Mesenchymal stem cell (in vitro differentiated cells and primary cell): ENCODE measurements around the gene BAG2.
A peak's percentile ranks its signal among the peaks of the same experiment; 100 is the strongest.

Experiments
- DNase-seq: peaks from one replicate; pipeline ENCODE4 v3.0.0-alpha.2; 2013
- H2AFZ ChIP-seq: one replicate; pipeline ENCODE4 v1.6.1; 2013; ENCODE audit warnings: low read depth, mild to moderate bottlenecking, control low read depth, inconsistent platforms, low read length, moderate library complexity
- H2AK5ac ChIP-seq: 2 replicates; pipeline ENCODE4 v1.6.1; 2013; ENCODE audit warnings: low read length, moderate library complexity, mild to moderate bottlenecking, inconsistent platforms; ENCODE audit not compliant: severe bottlenecking
- H2BK120ac ChIP-seq: one replicate; pipeline ENCODE4 v1.6.1; 2013; ENCODE audit warnings: low read depth, mild to moderate bottlenecking, inconsistent platforms, low read length, moderate library complexity
- H2BK12ac ChIP-seq, 2 experiments: one replicate each; pipeline ENCODE4 v1.6.1; 2013; ENCODE audit warnings: inconsistent platforms in 2 of 2, low read length in 2 of 2, mild to moderate bottlenecking in 2 of 2, moderate library complexity in 2 of 2, control low read depth in 1 of 2
- H2BK15ac ChIP-seq: one replicate; pipeline ENCODE4 v1.6.1; 2013; ENCODE audit warnings: mild to moderate bottlenecking, low read depth, inconsistent platforms; ENCODE audit not compliant: poor library complexity, severe bottlenecking
- H2BK5ac ChIP-seq: 2 replicates; pipeline ENCODE4 v1.6.1; 2013; ENCODE audit warnings: low read depth, mild to moderate bottlenecking, low read length, control low read depth, inconsistent platforms; ENCODE audit not compliant: poor library complexity, severe bottlenecking
- H3K14ac ChIP-seq, 2 experiments: one replicate each; pipeline ENCODE4 v1.6.1; 2013; ENCODE audit warnings: inconsistent platforms in 2 of 2, low read length in 2 of 2, control low read depth in 1 of 2, mild to moderate bottlenecking in 1 of 2, moderate library complexity in 1 of 2
- H3K18ac ChIP-seq, 2 experiments: one replicate each; pipeline ENCODE4 v1.6.1; 2013; ENCODE audit warnings: inconsistent platforms in 2 of 2, low read length in 2 of 2, control low read depth in 1 of 2, low read depth in 1 of 2, mild to moderate bottlenecking in 1 of 2
- H3K23ac ChIP-seq, 2 experiments: one replicate each; pipeline ENCODE4 v1.6.1; 2013; ENCODE audit warnings: inconsistent platforms in 2 of 2, low read length in 2 of 2, mild to moderate bottlenecking in 2 of 2, moderate library complexity in 2 of 2, control low read depth in 1 of 2
- H3K27ac ChIP-seq: 2 replicates; pipeline ENCODE4 v1.5.1; 2013; ENCODE audit warnings: mild to moderate bottlenecking, moderate library complexity, low read length, control low read depth, inconsistent platforms; ENCODE audit not compliant: poor library complexity, severe bottlenecking
- H3K27me3 ChIP-seq, 2 experiments: 2 replicates each; pipeline versions ENCODE4 v1.6.1 to v1.7.0; 2013; ENCODE audit warnings: low read length in 2 of 2, mild to moderate bottlenecking in 2 of 2, moderate library complexity in 2 of 2, control low read depth in 1 of 2, inconsistent platforms in 1 of 2; ENCODE audit not compliant: control insufficient read depth in 1 of 2, insufficient read depth in 1 of 2
- H3K36me3 ChIP-seq, 2 experiments: 2 replicates each; pipeline versions ENCODE4 v1.6.1 to v1.7.0; 2013; ENCODE audit warnings: low read length in 2 of 2, control low read depth in 1 of 2, inconsistent platforms in 1 of 2, low read depth in 1 of 2, mild to moderate bottlenecking in 1 of 2; ENCODE audit not compliant: insufficient read depth in 2 of 2, control insufficient read depth in 1 of 2
- H3K4ac ChIP-seq, 2 experiments: one replicate each; pipeline ENCODE4 v1.6.1; 2013; ENCODE audit warnings: inconsistent platforms in 2 of 2, low read length in 2 of 2, mild to moderate bottlenecking in 2 of 2, moderate library complexity in 2 of 2, control low read depth in 1 of 2, low read depth in 1 of 2
- H3K4me1 ChIP-seq: 2 replicates; pipeline ENCODE4 v1.6.1; 2013; ENCODE audit warnings: low read depth, low read length, control low read depth; ENCODE audit not compliant: control insufficient read depth, insufficient read depth
- H3K4me2 ChIP-seq: 2 replicates; pipeline ENCODE4 v1.6.1; 2013; ENCODE audit warnings: low read length, mild to moderate bottlenecking, inconsistent platforms; ENCODE audit not compliant: poor library complexity, severe bottlenecking
- H3K4me3 ChIP-seq, 2 experiments: 2 replicates each; pipeline versions ENCODE4 v1.5.1 to v1.7.0; 2013; ENCODE audit warnings: low read length in 2 of 2, mild to moderate bottlenecking in 2 of 2, control low read depth in 1 of 2, low read depth in 1 of 2; ENCODE audit not compliant: insufficient read depth in 1 of 2
- H3K79me1 ChIP-seq: replicated peaks from 2 replicates; pipeline ENCODE4 v1.6.1; 2013; ENCODE audit warnings: mild to moderate bottlenecking, control low read depth, low read length, inconsistent platforms; ENCODE audit not compliant: poor library complexity, severe bottlenecking
- H3K9ac ChIP-seq: 2 replicates; pipeline ENCODE4 v1.7.0; 2013; ENCODE audit warnings: mild to moderate bottlenecking, low read length, moderate library complexity
- H3K9me3 ChIP-seq: 2 replicates; pipeline ENCODE4 v1.7.0; 2013; ENCODE audit warnings: mild to moderate bottlenecking, low read length; ENCODE audit not compliant: control insufficient read depth
- H4K8ac ChIP-seq: one replicate; pipeline ENCODE4 v1.6.1; 2013; ENCODE audit warnings: inconsistent platforms, mild to moderate bottlenecking, low read length, moderate library complexity
- H4K91ac ChIP-seq: one replicate; pipeline ENCODE4 v1.6.1; 2013; ENCODE audit warnings: mild to moderate bottlenecking, low read length, inconsistent platforms
- WGBS: methylation state at CpG from one replicate; pipeline ENCODE4 v1.1.7; 2013; ENCODE audit warnings: mixed read lengths; 5-methylcytosine and 5-hydroxymethylcytosine counted together

BAG2 gene

GRCh38 chr6:57173886-57174510 lies 1.9 kb downstream of the BAG2 start:
- no peak overlapping the region for H2BK15ac ChIP-seq
- no peak overlapping the region for H3K23ac ChIP-seq
- no peak overlapping the region for H3K14ac ChIP-seq

GRCh38 chr6:57174511-57174907 lies 2.4 kb downstream of the BAG2 start:
- no peaks in the 10 kb centered on the region for H3K9me3 ChIP-seq
- no peak overlapping the region for H2BK5ac ChIP-seq
- H3K4me2 ChIP-seq: no peak overlapping the region
- H3K79me1 ChIP-seq: no peaks in the 10 kb centered on the region
- no peak overlapping the region for H3K18ac ChIP-seq
- H3K4me3 ChIP-seq: peak overlapping the region in 1 of 2 experiments; percentile 95
- no peak overlapping the region for H4K8ac ChIP-seq
- H2BK12ac ChIP-seq: no peak overlapping the region
- peaks cover 2 to 38% of the 10 kb centered on the region in 2 experiments for H3K36me3 ChIP-seq
- peak overlapping the region; percentile 99 for H3K9ac ChIP-seq
- H4K91ac ChIP-seq: no peak overlapping the region
- no peak overlapping the region for H2AFZ ChIP-seq
- H2BK120ac ChIP-seq: no peak overlapping the region
- no peak for DNase-seq
- H3K27me3 ChIP-seq: no peaks in the 10 kb centered on the region
- no peak overlapping the region for H3K4ac ChIP-seq
- H3K27ac ChIP-seq: no peak overlapping the region
- no peak overlapping the region for H2BK15ac ChIP-seq
- H2AK5ac ChIP-seq: no peak overlapping the region
- no peak overlapping the region for H3K23ac ChIP-seq
- 33% methylated on average over 1 of the region's 3 CpGs for WGBS
- H3K4me1 ChIP-seq: peaks cover 2% of the 10 kb centered on the region
- no peak overlapping the region for H3K14ac ChIP-seq

More at GRCh38 chr6:57173886-57174510, 1.9 kb downstream of the BAG2 start:
- H3K4ac ChIP-seq: peak overlapping the region in 1 of 2 experiments; percentile 15
- no peak overlapping the region for H2AFZ ChIP-seq
- H2BK12ac ChIP-seq: no peak overlapping the region
- H3K27me3 ChIP-seq: no peaks in the 10 kb centered on the region
- H3K36me3 ChIP-seq: peaks cover 2 to 38% of the 10 kb centered on the region in 2 experiments
- peak overlapping the region; percentile 68 for H3K4me2 ChIP-seq
- peak overlapping the region; percentile 52 for H2AK5ac ChIP-seq
- peak overlapping the region; percentile 88 for H3K27ac ChIP-seq
- H3K4me1 ChIP-seq: peaks cover 2% of the 10 kb centered on the region
- DNase-seq: peak; percentile 84
- no peaks in the 10 kb centered on the region for H3K9me3 ChIP-seq
- no peak overlapping the region for H2BK120ac ChIP-seq
- H3K18ac ChIP-seq: peak overlapping the region in 1 of 2 experiments; percentile 14
- peak overlapping the region in 1 of 2 experiments; percentile 95 for H3K4me3 ChIP-seq
- no peaks in the 10 kb centered on the region for H3K79me1 ChIP-seq
- WGBS: 20% methylated on average over 2 of the region's 5 CpGs
- H2BK5ac ChIP-seq: no peak overlapping the region
- peak overlapping the region; percentile 99 for H3K9ac ChIP-seq
- H4K91ac ChIP-seq: no peak overlapping the region
- no peak overlapping the region for H4K8ac ChIP-seq

GRCh38 chr6:57177545-57178265 lies 5.6 kb downstream of the BAG2 start:
- 96% methylated on average over 11 of the region's 11 CpGs for WGBS
- Histone ChIP-seq H3K36me3 (peaks cover 7 to 56% of the 10 kb centered on the region in 2 experiments), H3K27ac (no peak overlapping the region), H3K4me3 (peak overlapping the region in 1 of 2 experiments; percentile 71), H2AK5ac (no peak overlapping the region), H3K9me3 (no peaks in the 10 kb centered on the region), H2BK120ac (no peak overlapping the region), H3K4me1 (no peaks in the 10 kb centered on the region), H3K4me2 (no peak overlapping the region), H3K18ac (no peak overlapping the region), H3K27me3 (no peaks in the 10 kb centered on the region), H4K8ac (no peak overlapping the region), H3K79me1 (no peaks in the 10 kb centered on the region), H2AFZ (no peak overlapping the region), H3K4ac (no peak overlapping the region), H2BK15ac (no peak overlapping the region), H2BK12ac (no peak overlapping the region), H3K23ac (no peak overlapping the region), H3K14ac (no peak overlapping the region), H3K9ac (peak overlapping the region; percentile 88), H2BK5ac (no peak overlapping the region), H4K91ac (no peak overlapping the region)
- DNase-seq: no peak

- Histone ChIP-seq H3K4me1 (no peaks in the 10 kb centered on the region), H2BK12ac (no peak overlapping the region), H3K27me3 (no peaks in the 10 kb centered on the region), H3K36me3 (peaks cover 10 to 76% of the 10 kb centered on the region in 2 experiments), H3K4me3 (no peak overlapping the region), H2AK5ac (no peak overlapping the region), H3K9ac (no peak overlapping the region), H2BK5ac (no peak overlapping the region), H4K91ac (no peak overlapping the region), H2BK15ac (no peak overlapping the region), H3K27ac (no peak overlapping the region), H3K4me2 (no peak overlapping the region), H3K4ac (no peak overlapping the region), H3K23ac (no peak overlapping the region), H3K14ac (no peak overlapping the region), H4K8ac (no peak overlapping the region), H3K18ac (no peak overlapping the region), H3K9me3 (no peaks in the 10 kb centered on the region), H2AFZ (no peak overlapping the region), H2BK120ac (no peak overlapping the region), H3K79me1 (peaks cover 7% of the 10 kb centered on the region)
- WGBS: 71% methylated on average over 1 of the region's 3 CpGs
- no peak for DNase-seq
These were observed 8.5 kb downstream of the BAG2 start for GRCh38 chr6:57180596-57180995.
